Neural progenitor cell (in vitro differentiated cells): ENCODE data around the gene OR6B2. TPM values are rescaled to one million over a fixed set of nuclear protein-coding genes. Genes with fewer than 3 reads are reported as not detected.

ENCODE experiments used
- DNase-seq: peaks from one replicate; pipeline ENCODE4 v3.0.0-alpha.2; 2016; ENCODE audit warnings: low spot score
- H2AFZ ChIP-seq: fragments of 200-600 bp; sonication (generic); replicated peaks from 2 replicates; pipeline ENCODE4 v1.6.1; 2016; ENCODE audit warnings: antibody characterized with exemption
- H3F3A ChIP-seq: fragments of 200-600 bp; sonication (generic); 2 replicates; pipeline ENCODE4 v1.6.1; 2016; ENCODE audit warnings: antibody characterized with exemption, low read depth
- H3K27ac ChIP-seq: fragments of 200-600 bp; sonication (generic); 2 replicates; pipeline ENCODE4 v1.5.1; 2016; ENCODE audit warnings: mild to moderate bottlenecking
- H3K27me3 ChIP-seq: fragments of 200-600 bp; sonication (generic); 2 replicates; pipeline ENCODE4 v1.6.1; 2016; ENCODE audit warnings: mild to moderate bottlenecking, moderate library complexity
- H3K36me3 ChIP-seq: fragments of 200-600 bp; sonication (generic); 2 replicates; pipeline ENCODE4 v1.5.1; 2016
- H3K4me1 ChIP-seq: fragments of 200-600 bp; sonication (generic); 2 replicates; pipeline ENCODE4 v1.6.1; 2016; ENCODE audit warnings: mixed run types
- H3K4me2 ChIP-seq: fragments of 200-600 bp; sonication (generic); 2 replicates; pipeline ENCODE4 v1.6.1; 2016
- H3K4me3 ChIP-seq: fragments of 200-600 bp; sonication (generic); 2 replicates; pipeline ENCODE4 v1.5.1; 2016
- H3K79me2 ChIP-seq: fragments of 200-600 bp; sonication (generic); 2 replicates; pipeline ENCODE4 v1.6.1; 2016; ENCODE audit warnings: low read depth
- H3K9ac ChIP-seq: fragments of 200-600 bp; sonication (generic); 2 replicates; pipeline ENCODE4 v1.6.1; 2016
- H3K9me3 ChIP-seq: fragments of 200-600 bp; sonication (generic); 2 replicates; pipeline ENCODE4 v1.5.1; 2016; ENCODE audit warnings: low read depth
- H4K20me1 ChIP-seq: fragments of 200-600 bp; sonication (generic); 2 replicates; pipeline ENCODE4 v1.6.1; 2016; ENCODE audit warnings: low read depth
- H3K27ac Mint-ChIP-seq: 3 replicates; pipeline ENCODE4 v1.8.0; 2021; ENCODE audit warnings: mixed read lengths
- H3K27me3 Mint-ChIP-seq: 2 replicates; pipeline ENCODE4 v1.8.0; 2022; ENCODE audit warnings: low read depth, mild to moderate bottlenecking, inconsistent platforms, moderate library complexity, mixed read lengths; ENCODE audit not compliant: insufficient read depth
- H3K36me3 Mint-ChIP-seq: 3 replicates; pipeline ENCODE4 v1.8.0; 2021; ENCODE audit warnings: mixed read lengths
- H3K4me1 Mint-ChIP-seq: 3 replicates; pipeline ENCODE4 v1.8.0; 2021; ENCODE audit warnings: mixed read lengths
- H3K4me3 Mint-ChIP-seq: 3 replicates; pipeline ENCODE4 v1.8.0; 2021; ENCODE audit warnings: mild to moderate bottlenecking, moderate library complexity, mixed read lengths
- H3K9me3 Mint-ChIP-seq: 3 replicates; pipeline ENCODE4 v1.8.0; 2020; ENCODE audit warnings: mixed read lengths
- CTCF ChIP-seq: fragments of 200-600 bp; sonication (generic); IDR thresholded peaks from 2 replicates; pipeline ENCODE4 v1.5.1; 2017; ENCODE audit warnings: antibody characterized with exemption, mild to moderate bottlenecking
- EZH2 ChIP-seq: fragments of 200-600 bp; sonication (generic); IDR thresholded peaks from 2 replicates; pipeline ENCODE4 v1.6.1; 2017; ENCODE audit warnings: antibody characterized with exemption, mild to moderate bottlenecking, moderate library complexity
- EZH2phosphoT487 ChIP-seq: fragments of 200-600 bp; sonication (generic); IDR thresholded peaks from 2 replicates; pipeline ENCODE4 v1.6.1; 2017; ENCODE audit warnings: antibody characterized with exemption
- total RNA-seq: library from RNA; depleted of rRNA; stranded (reverse); fragments of >200 nt; gene quantifications from 2 replicates; pipeline ENCODE4 v1.2.3, GENCODE V29; 2015; ENCODE audit warnings: low replicate concordance

OR6B2 gene
- total RNA-seq, 1 donor from 2014 or later: not detected

GRCh38 chr2:240021488-240022104 is 8.6 kb downstream of the OR6B2 start:
- H3K9ac ChIP-seq: no peak overlapping the region
- H2AFZ ChIP-seq: no peak overlapping the region
- no peak overlapping the region for H3K4me3 Mint-ChIP-seq
- H3K27ac Mint-ChIP-seq: no peak overlapping the region
- no peak overlapping the region for H3K4me3 ChIP-seq
- peaks cover 16% of the 10 kb centered on the region for H4K20me1 ChIP-seq
- peaks cover 6% of the 10 kb centered on the region for H3K4me1 ChIP-seq
- DNase-seq: peak; percentile 80
- H3K79me2 ChIP-seq: peaks cover 35% of the 10 kb centered on the region
- H3K9me3 ChIP-seq: no peaks in the 10 kb centered on the region
- H3K4me2 ChIP-seq: no peak overlapping the region
- peaks cover 3% of the 10 kb centered on the region for H3K9me3 Mint-ChIP-seq
- no peaks in the 10 kb centered on the region for H3K36me3 ChIP-seq
- no peak overlapping the region for H3K27ac ChIP-seq
- peaks cover 18% of the 10 kb centered on the region for H3K4me1 Mint-ChIP-seq
- peak; percentile 84 for TF ChIP-seq CTCF
- TF ChIP-seq EZH2: no peak
- H3K36me3 Mint-ChIP-seq: peaks cover 21% of the 10 kb centered on the region
- peaks cover 8% of the 10 kb centered on the region for H3F3A ChIP-seq
- H3K27me3 Mint-ChIP-seq: peaks cover 2% of the 10 kb centered on the region
- H3K27me3 ChIP-seq: peaks cover 5% of the 10 kb centered on the region

GRCh38 chr2:240018071-240018750 is 12.0 kb downstream of the OR6B2 start:
- peaks cover 2% of the 10 kb centered on the region for H3K27me3 Mint-ChIP-seq
- H3K4me3 Mint-ChIP-seq: no peak overlapping the region
- Histone ChIP-seq H3K4me3 (no peak overlapping the region), H4K20me1 (peaks cover 14% of the 10 kb centered on the region), H3K27me3 (no peaks in the 10 kb centered on the region), H3K9me3 (no peaks in the 10 kb centered on the region), H3K36me3 (peaks cover under 1% of the 10 kb centered on the region), H3K4me1 (no peaks in the 10 kb centered on the region), H3K27ac (no peak overlapping the region), H3K4me2 (no peak overlapping the region), H3K79me2 (peaks cover 16% of the 10 kb centered on the region), H3K9ac (no peak overlapping the region), H3F3A (no peaks in the 10 kb centered on the region), H2AFZ (no peak overlapping the region)
- no peak overlapping the region for H3K27ac Mint-ChIP-seq
- H3K4me1 Mint-ChIP-seq: peaks cover 4% of the 10 kb centered on the region
- H3K9me3 Mint-ChIP-seq: no peaks in the 10 kb centered on the region
- peaks cover 30% of the 10 kb centered on the region for H3K36me3 Mint-ChIP-seq
- TF ChIP-seq EZH2 (no peak), CTCF (no peak), EZH2phosphoT487 (no peak)
- no peak for DNase-seq

- Mint-ChIP-seq H3K9me3 (no peaks in the 10 kb centered on the region), H3K4me1 (no peaks in the 10 kb centered on the region), H3K4me3 (no peak overlapping the region), H3K27me3 (peaks cover 2% of the 10 kb centered on the region), H3K36me3 (peaks cover 26% of the 10 kb centered on the region), H3K27ac (no peak overlapping the region)
- H3K36me3 ChIP-seq: peaks cover 3% of the 10 kb centered on the region
- no peak overlapping the region for H3K4me3 ChIP-seq
- no peak for TF ChIP-seq CTCF
- TF ChIP-seq EZH2: no peak
- no peak for TF ChIP-seq EZH2phosphoT487
- no peak overlapping the region for H2AFZ ChIP-seq
- H3F3A ChIP-seq: no peaks in the 10 kb centered on the region
- no peaks in the 10 kb centered on the region for H3K9me3 ChIP-seq
- H3K9ac ChIP-seq: no peak overlapping the region
- peaks cover 3% of the 10 kb centered on the region for H4K20me1 ChIP-seq
- no peak overlapping the region for H3K27ac ChIP-seq
- no peak for DNase-seq
- H3K27me3 ChIP-seq: no peaks in the 10 kb centered on the region
- no peak overlapping the region for H3K4me2 ChIP-seq
- no peaks in the 10 kb centered on the region for H3K4me1 ChIP-seq
- H3K79me2 ChIP-seq: no peaks in the 10 kb centered on the region
These were observed 15.9 kb downstream of the OR6B2 start for GRCh38 chr2:240014327-240014726.
